Adipocyte (in vitro differentiated cells): Measurements from ENCODE around the gene LDLRAD3.
"Not testable (repeated sequence)": the region's sequence is repeated elsewhere in the genome, so short reads cannot be mapped to it uniquely, and the experiment has no call there.

Experiments used
- DNase-seq: peaks from one replicate; pipeline ENCODE4 v3.0.0-alpha.2; 2015; ENCODE audit warnings: low read depth
- H3K27me3 ChIP-seq: replicated peaks from 2 replicates; pipeline ENCODE4 v1.7.0; 2013; ENCODE audit warnings: mild to moderate bottlenecking, low read length, moderate library complexity; ENCODE audit not compliant: control insufficient read depth, insufficient read depth
- H3K36me3 ChIP-seq: 2 replicates; pipeline ENCODE4 v1.7.0; 2013; ENCODE audit warnings: low read length, mild to moderate bottlenecking, moderate library complexity; ENCODE audit not compliant: control insufficient read depth, insufficient read depth, severe bottlenecking
- H3K4me1 ChIP-seq: 2 replicates; pipeline ENCODE4 v1.7.0; 2013; ENCODE audit warnings: mild to moderate bottlenecking, low read length, moderate library complexity; ENCODE audit not compliant: control insufficient read depth, insufficient read depth
- H3K4me3 ChIP-seq: 2 replicates; pipeline ENCODE4 v1.7.0; 2013; ENCODE audit warnings: mild to moderate bottlenecking, low read length, moderate library complexity
- H3K9ac ChIP-seq: 2 replicates; pipeline ENCODE4 v1.7.0; 2013; ENCODE audit warnings: mild to moderate bottlenecking, low read length, moderate library complexity
- H3K9me3 ChIP-seq: 2 replicates; pipeline ENCODE4 v1.7.0; 2013; ENCODE audit warnings: mild to moderate bottlenecking, low read length, moderate library complexity; ENCODE audit not compliant: control insufficient read depth

LDLRAD3 gene

GRCh38 chr11:35911616-35912165, 32.2 kb upstream of the LDLRAD3 start:
- no peaks in the 10 kb centered on the region for H3K9me3 ChIP-seq
- peak; percentile 18 for DNase-seq
- no peak overlapping the region for H3K4me3 ChIP-seq
- H3K9ac ChIP-seq = no peak overlapping the region
- H3K27me3 ChIP-seq = peaks cover 1% of the 10 kb centered on the region
- H3K36me3 ChIP-seq = no peaks in the 10 kb centered on the region
- peaks cover 27% of the 10 kb centered on the region for H3K4me1 ChIP-seq

GRCh38 chr11:35912436-35912835, 31.4 kb upstream of the LDLRAD3 start:
- H3K9ac ChIP-seq, DNase-seq, H3K4me3 ChIP-seq, H3K9me3 ChIP-seq, H3K36me3 ChIP-seq, H3K27me3 ChIP-seq: not testable (repeated sequence)
- H3K4me1 ChIP-seq = peaks cover 25% of the 10 kb centered on the region

- no peak for DNase-seq
- peaks cover 19% of the 10 kb centered on the region for H3K4me1 ChIP-seq
Measured at GRCh38 chr11:35912883-35913624, 30.8 kb upstream of the LDLRAD3 start.

GRCh38 chr11:35914816-35915215, 29.0 kb upstream of the LDLRAD3 start:
- DNase-seq = no peak

More at GRCh38 chr11:35912883-35913624, 30.8 kb upstream of the LDLRAD3 start:
- Histone ChIP-seq H3K9me3 (no peaks in the 10 kb centered on the region), H3K36me3 (no peaks in the 10 kb centered on the region), H3K9ac (no peak overlapping the region), H3K27me3 (peaks cover 15% of the 10 kb centered on the region), H3K4me3 (no peak overlapping the region)

GRCh38 chr11:35916270-35916669, 27.6 kb upstream of the LDLRAD3 start:
- H3K4me3 ChIP-seq = no peak overlapping the region
- no peak for DNase-seq
- H3K9ac ChIP-seq = no peak overlapping the region
- H3K36me3 ChIP-seq = no peaks in the 10 kb centered on the region
- H3K4me1 ChIP-seq = no peaks in the 10 kb centered on the region
- H3K27me3 ChIP-seq = peaks cover 27% of the 10 kb centered on the region
- H3K9me3 ChIP-seq = no peaks in the 10 kb centered on the region

More at GRCh38 chr11:35914816-35915215, 29.0 kb upstream of the LDLRAD3 start:
- peaks cover 23% of the 10 kb centered on the region for H3K27me3 ChIP-seq
- no peaks in the 10 kb centered on the region for H3K36me3 ChIP-seq
- H3K9ac ChIP-seq = no peak overlapping the region
- no peaks in the 10 kb centered on the region for H3K9me3 ChIP-seq
- peaks cover 2% of the 10 kb centered on the region for H3K4me1 ChIP-seq
- H3K4me3 ChIP-seq = no peak overlapping the region

- Histone ChIP-seq H3K4me3 (no peak overlapping the region), H3K9ac (no peak overlapping the region), H3K36me3 (no peaks in the 10 kb centered on the region), H3K27me3 (peaks cover 27% of the 10 kb centered on the region), H3K9me3 (no peaks in the 10 kb centered on the region), H3K4me1 (no peaks in the 10 kb centered on the region)
- no peak for DNase-seq
Measured at GRCh38 chr11:35917676-35918075, 26.2 kb upstream of the LDLRAD3 start.

GRCh38 chr11:35918716-35919115, 25.1 kb upstream of the LDLRAD3 start:
- H3K9me3 ChIP-seq = no peaks in the 10 kb centered on the region
- no peak overlapping the region for H3K9ac ChIP-seq
- H3K36me3 ChIP-seq = no peaks in the 10 kb centered on the region
- H3K4me3 ChIP-seq = no peak overlapping the region
- H3K4me1 ChIP-seq = no peaks in the 10 kb centered on the region
- H3K27me3 ChIP-seq = peaks cover 27% of the 10 kb centered on the region
- DNase-seq = no peak

GRCh38 chr11:35919244-35919643, 24.6 kb upstream of the LDLRAD3 start:
- no peaks in the 10 kb centered on the region for H3K4me1 ChIP-seq
- peaks cover 27% of the 10 kb centered on the region for H3K27me3 ChIP-seq
- peak; percentile 38 for DNase-seq
- H3K9ac ChIP-seq = no peak overlapping the region
- no peaks in the 10 kb centered on the region for H3K36me3 ChIP-seq
- H3K9me3 ChIP-seq = no peaks in the 10 kb centered on the region
- no peak overlapping the region for H3K4me3 ChIP-seq

- Histone ChIP-seq H3K4me1 (peaks cover 15% of the 10 kb centered on the region), H3K27me3 (peaks cover 8% of the 10 kb centered on the region), H3K36me3 (no peaks in the 10 kb centered on the region), H3K9ac (no peak overlapping the region), H3K9me3 (no peaks in the 10 kb centered on the region), H3K4me3 (no peak overlapping the region)
- DNase-seq = no peak
Measured at GRCh38 chr11:35923452-35923851, 20.4 kb upstream of the LDLRAD3 start.

GRCh38 chr11:35924811-35925210, 19.1 kb upstream of the LDLRAD3 start:
- Histone ChIP-seq H3K4me1 (peaks cover 15% of the 10 kb centered on the region), H3K4me3 (no peak overlapping the region), H3K36me3 (no peaks in the 10 kb centered on the region), H3K9ac (no peak overlapping the region), H3K27me3 (peaks cover 3% of the 10 kb centered on the region), H3K9me3 (no peaks in the 10 kb centered on the region)
- no peak for DNase-seq

- DNase-seq = no peak
- Histone ChIP-seq H3K36me3 (no peaks in the 10 kb centered on the region), H3K9ac (no peak overlapping the region), H3K27me3 (no peaks in the 10 kb centered on the region), H3K9me3 (no peaks in the 10 kb centered on the region), H3K4me3 (no peak overlapping the region), H3K4me1 (peaks cover 15% of the 10 kb centered on the region)
Measured at GRCh38 chr11:35927104-35927503, 16.8 kb upstream of the LDLRAD3 start.
